Measurements from ENCODE around the gene LCN6.

Gene LCN6

DNA sequence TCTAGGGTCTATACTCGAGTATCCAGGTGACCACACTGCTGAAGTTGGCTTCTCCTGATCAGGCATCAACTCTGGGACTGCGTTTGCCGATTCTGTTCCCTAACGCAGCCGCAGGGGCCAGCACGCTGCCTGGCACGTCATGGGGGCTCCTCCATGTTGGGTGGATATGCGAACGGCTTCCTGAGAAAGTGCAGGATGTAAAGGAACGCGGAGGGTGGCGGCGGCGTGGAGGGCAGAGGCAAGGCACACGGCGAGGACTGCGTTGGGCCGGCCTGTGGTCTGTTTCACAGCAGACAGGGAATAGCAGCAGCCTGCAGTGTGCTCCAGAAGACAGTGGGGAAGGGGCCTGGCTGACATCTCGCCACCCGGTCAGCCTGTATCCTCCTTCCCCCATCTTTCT is 9.4 kb downstream of the LCN6 start:
- Histone ChIP-seq H3K27me3 (replicated peaks; ENCODE audit: control insufficient read depth, insufficient read depth, low read length) (no peaks in the 10 kb centered on the region; the same call in 1 of the 2 replicates), H3K4me3 (replicated peaks; ENCODE audit: low read depth, low read length) (no peak overlapping the region), H3K36me3 (ENCODE audit: control insufficient read depth, insufficient read depth, low read length) (no peaks in the 10 kb centered on the region)
- TF ChIP-seq, protein P1, sequence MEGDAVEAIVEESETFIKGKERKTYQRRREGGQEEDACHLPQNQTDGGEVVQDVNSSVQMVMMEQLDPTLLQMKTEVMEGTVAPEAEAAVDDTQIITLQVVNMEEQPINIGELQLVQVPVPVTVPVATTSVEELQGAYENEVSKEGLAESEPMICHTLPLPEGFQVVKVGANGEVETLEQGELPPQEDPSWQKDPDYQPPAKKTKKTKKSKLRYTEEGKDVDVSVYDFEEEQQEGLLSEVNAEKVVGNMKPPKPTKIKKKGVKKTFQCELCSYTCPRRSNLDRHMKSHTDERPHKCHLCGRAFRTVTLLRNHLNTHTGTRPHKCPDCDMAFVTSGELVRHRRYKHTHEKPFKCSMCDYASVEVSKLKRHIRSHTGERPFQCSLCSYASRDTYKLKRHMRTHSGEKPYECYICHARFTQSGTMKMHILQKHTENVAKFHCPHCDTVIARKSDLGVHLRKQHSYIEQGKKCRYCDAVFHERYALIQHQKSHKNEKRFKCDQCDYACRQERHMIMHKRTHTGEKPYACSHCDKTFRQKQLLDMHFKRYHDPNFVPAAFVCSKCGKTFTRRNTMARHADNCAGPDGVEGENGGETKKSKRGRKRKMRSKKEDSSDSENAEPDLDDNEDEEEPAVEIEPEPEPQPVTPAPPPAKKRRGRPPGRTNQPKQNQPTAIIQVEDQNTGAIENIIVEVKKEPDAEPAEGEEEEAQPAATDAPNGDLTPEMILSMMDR (IDR thresholded peaks at IDR 0.05; ENCODE audit: insufficient read depth, low read length, poor library complexity, severe bottlenecking): no peak
- DNase-seq (ENCODE audit: extremely low read depth, insufficient read length): no peak

DNA sequence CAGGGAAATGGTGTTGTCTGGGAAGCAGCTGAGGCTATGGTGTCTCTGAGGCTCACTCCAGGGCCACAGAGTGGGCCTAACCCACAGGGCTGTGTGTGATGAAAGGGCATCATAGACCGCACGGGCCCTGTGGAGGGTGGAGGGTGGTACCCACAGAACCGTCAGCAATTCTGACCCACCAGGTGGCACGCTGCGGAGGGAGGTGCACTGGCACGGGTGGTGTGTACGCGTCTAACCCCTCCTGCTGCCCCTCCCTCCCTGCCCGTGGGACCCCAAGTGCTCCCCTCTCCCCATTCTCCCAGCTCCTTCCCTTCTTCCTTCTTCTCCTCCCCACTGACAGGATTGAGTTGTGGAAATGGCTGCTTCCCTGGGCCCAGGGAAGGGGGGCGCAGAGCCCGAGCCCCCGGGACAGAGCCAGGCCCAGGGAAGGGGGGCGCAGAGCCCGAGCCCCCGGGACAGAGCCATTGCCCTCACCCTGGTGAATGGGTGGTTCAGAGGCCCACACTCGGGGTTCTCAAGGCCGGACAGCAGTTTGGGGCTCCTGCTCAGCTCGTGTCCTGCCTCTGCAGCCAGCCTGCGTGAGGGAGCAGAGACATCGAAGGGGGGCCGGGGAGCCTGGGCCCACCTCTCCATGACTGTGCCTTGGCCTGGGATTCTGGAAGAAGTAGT is 12.4 kb downstream of the LCN6 start:
- Histone ChIP-seq H3K4me3 (replicated peaks; ENCODE audit: low read depth, low read length) (no peak overlapping the region), H3K27me3 (replicated peaks; ENCODE audit: control insufficient read depth, insufficient read depth, low read length) (no peaks in the 10 kb centered on the region), H3K36me3 (ENCODE audit: control insufficient read depth, insufficient read depth, low read length) (no peaks in the 10 kb centered on the region)
- TF ChIP-seq, protein P1 (IDR thresholded peaks at IDR 0.05; ENCODE audit: insufficient read depth, low read length, poor library complexity, severe bottlenecking): no peak
- DNase-seq (ENCODE audit: extremely low read depth, insufficient read length): no peak

DNA sequence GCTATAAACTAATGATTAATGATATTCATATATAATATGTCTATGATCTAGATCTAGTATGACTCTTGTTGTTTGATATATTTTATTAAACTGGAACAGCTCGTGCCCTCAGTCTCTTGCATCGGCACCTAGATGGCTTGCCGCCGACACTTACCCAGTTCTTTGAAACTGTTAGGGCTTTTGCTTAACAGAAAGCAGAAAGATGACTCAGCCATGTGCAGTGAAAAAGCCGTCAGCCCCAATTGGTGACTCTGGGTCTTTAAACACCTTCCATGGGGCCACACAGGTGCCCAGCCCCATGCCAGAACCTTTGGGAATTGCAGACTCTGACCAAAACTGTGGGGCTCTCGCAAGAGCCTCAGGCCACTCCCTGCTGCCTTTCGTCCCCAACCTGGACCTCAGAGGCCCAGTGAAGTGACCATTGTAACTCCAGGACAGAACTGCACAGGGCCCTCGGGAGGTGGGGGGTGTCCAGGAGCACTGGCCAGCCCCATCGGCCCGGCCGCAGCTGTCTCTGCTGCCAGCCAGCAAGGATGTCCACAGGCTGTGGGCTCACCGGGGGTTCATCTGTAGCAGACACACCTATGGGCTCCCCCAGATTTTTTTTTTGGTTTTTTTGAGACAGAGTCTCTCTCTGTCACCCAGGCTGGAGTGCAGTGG is 13.4 kb downstream of the LCN6 start:
- H3K4me3 ChIP-seq (replicated peaks; ENCODE audit: low read depth, low read length): no peak overlapping the region
- TF ChIP-seq, protein P1 (IDR thresholded peaks at IDR 0.05; ENCODE audit: insufficient read depth, low read length, poor library complexity, severe bottlenecking): no peak
- H3K27me3 ChIP-seq (replicated peaks; ENCODE audit: control insufficient read depth, insufficient read depth, low read length): no peaks in the 10 kb centered on the region
- no peak for DNase-seq (ENCODE audit: extremely low read depth, insufficient read length)
- no peaks in the 10 kb centered on the region for H3K36me3 ChIP-seq (ENCODE audit: control insufficient read depth, insufficient read depth, low read length)

DNA sequence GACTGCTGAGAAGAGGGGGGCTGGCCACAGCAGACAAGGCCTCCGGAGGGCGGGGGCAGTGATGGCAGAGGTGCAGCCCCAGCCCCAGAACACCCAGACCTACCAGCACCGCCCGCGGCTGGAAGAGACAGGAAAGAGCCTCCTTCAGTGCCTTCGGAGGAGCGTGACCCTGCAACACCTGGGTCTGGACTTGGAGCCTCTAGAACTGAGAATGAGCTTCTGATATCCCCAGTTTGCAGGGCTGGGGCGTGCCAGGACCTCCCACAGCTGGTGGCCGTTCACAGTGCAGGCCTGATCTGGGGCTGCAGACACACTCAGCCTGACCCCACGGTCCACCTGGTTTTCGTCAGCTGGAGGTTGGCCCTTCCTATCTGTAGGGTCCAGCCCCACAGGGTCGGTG is 14.7 kb downstream of the LCN6 start:
- TF ChIP-seq, protein P1 (IDR thresholded peaks at IDR 0.05; ENCODE audit: insufficient read depth, low read length, poor library complexity, severe bottlenecking): no peak
- no peak for DNase-seq (ENCODE audit: extremely low read depth, insufficient read length)
- no peak overlapping the region for H3K4me3 ChIP-seq (replicated peaks; ENCODE audit: low read depth, low read length)
- H3K36me3 ChIP-seq (ENCODE audit: control insufficient read depth, insufficient read depth, low read length): no peaks in the 10 kb centered on the region
- no peaks in the 10 kb centered on the region; the same call in 1 of the 2 replicates for H3K27me3 ChIP-seq (replicated peaks; ENCODE audit: control insufficient read depth, insufficient read depth, low read length)

DNA sequence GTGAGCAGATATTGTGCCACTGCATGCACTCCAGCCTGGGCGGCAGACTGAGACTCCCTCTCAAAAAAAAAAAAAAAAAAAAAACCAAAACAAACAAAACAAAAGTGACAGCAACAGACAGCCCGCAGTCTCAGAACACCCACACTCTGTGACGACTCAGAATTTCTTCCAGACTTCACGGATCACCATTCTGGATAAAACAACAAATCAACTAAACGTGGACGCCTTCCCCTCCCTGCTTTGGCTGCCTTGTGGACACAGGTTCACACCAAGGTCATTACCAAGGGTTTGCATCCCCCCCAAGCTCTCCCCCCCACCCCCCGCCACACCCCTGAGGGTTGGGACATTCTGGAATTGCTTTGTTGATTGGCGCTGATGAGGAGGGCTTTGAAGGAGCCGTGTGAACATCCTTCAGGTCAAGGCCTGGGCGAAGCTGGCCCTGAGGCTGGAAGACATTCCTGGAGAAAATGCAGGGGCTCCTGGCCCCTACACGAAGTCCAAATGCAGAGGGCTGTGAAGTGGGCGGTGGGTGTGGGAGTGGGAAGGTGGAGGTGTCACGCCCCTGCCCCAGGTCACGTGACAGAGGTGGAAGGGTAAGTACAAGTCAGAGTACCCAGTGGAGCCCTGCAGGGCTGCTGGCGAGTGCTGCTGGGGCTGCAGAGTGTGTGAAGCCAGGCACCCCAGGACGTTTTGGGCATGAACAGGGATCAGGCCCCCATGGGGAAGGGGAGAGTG is 15.7 kb downstream of the LCN6 start:
- TF ChIP-seq, protein P1 (IDR thresholded peaks at IDR 0.05; ENCODE audit: insufficient read depth, low read length, poor library complexity, severe bottlenecking): no peak
- no peaks in the 10 kb centered on the region for H3K36me3 ChIP-seq (ENCODE audit: control insufficient read depth, insufficient read depth, low read length)
- no peak overlapping the region for H3K4me3 ChIP-seq (replicated peaks; ENCODE audit: low read depth, low read length)
- no peaks in the 10 kb centered on the region; the same call in 1 of the 2 replicates for H3K27me3 ChIP-seq (replicated peaks; ENCODE audit: control insufficient read depth, insufficient read depth, low read length)
- DNase-seq (ENCODE audit: extremely low read depth, insufficient read length): no peak

Measured in GM06990 (cell line).